ENCODE results near the gene NUDCD3. TPM values are rescaled to one million over a fixed set of nuclear protein-coding genes. Genes with fewer than 3 reads are reported as not detected.

The NUDCD3 gene
- total RNA-seq, 2 donors from 2014 or later = 20.4 to 20.8 TPM

GRCh38 chr7:44455155-44455554, 35.3 kb downstream of the NUDCD3 start:
- H3K36me3 ChIP-seq (replicated peaks in 1 of 2; ENCODE audit: insufficient read depth in 1 of 2, low read depth in 2 of 2) = no peaks in the 10 kb centered on the region
- DNase-seq (no peak), ATAC-seq (no peak)
- TF ChIP-seq CTCF (IDR thresholded peaks at IDR 0.05) = no peak
- TF ChIP-seq POLR2A (IDR thresholded peaks at IDR 0.05) = no peak
- WGBS, 2 donors = 90 to 96% methylated on average over 3 of the region's 3 CpGs
- no peaks in the 10 kb centered on the region for H3K4me1 ChIP-seq
- intact Hi-C loops (cut with DNase I) = no loop called here
- no peak overlapping the region for H3K4me3 ChIP-seq
- H3K27ac ChIP-seq = no peak overlapping the region
- no peaks in the 10 kb centered on the region for H3K27me3 ChIP-seq
- no peaks in the 10 kb centered on the region for H3K9me3 ChIP-seq

- intact Hi-C loops (cut with DNase I) = no loop called here
- DNase-seq (no peak), ATAC-seq (no peak)
- 87 to 96% methylated on average over 2 of the region's 2 CpGs for WGBS, 2 donors
- no peaks in the 10 kb centered on the region for H3K27me3 ChIP-seq
- no peak overlapping the region for H3K27ac ChIP-seq
- no peaks in the 10 kb centered on the region for H3K4me1 ChIP-seq
- H3K36me3 ChIP-seq (replicated peaks in 1 of 2; ENCODE audit: insufficient read depth in 1 of 2, low read depth in 2 of 2) = no peaks in the 10 kb centered on the region
- TF ChIP-seq CTCF (IDR thresholded peaks at IDR 0.05) (no peak), POLR2A (IDR thresholded peaks at IDR 0.05) (no peak)
- H3K9me3 ChIP-seq = no peaks in the 10 kb centered on the region
- H3K4me3 ChIP-seq = no peak overlapping the region
Measured at GRCh38 chr7:44454348-44454747, 36.1 kb downstream of the NUDCD3 start.

- H3K4me3 ChIP-seq = no peak overlapping the region
- H3K27me3 ChIP-seq = no peaks in the 10 kb centered on the region
- H3K4me1 ChIP-seq = no peaks in the 10 kb centered on the region
- 94 to 95% methylated on average over 7 of the region's 7 CpGs for WGBS, 2 donors
- intact Hi-C loops (cut with DNase I) = no loop called here
- H3K9me3 ChIP-seq = no peaks in the 10 kb centered on the region
- H3K27ac ChIP-seq = no peak overlapping the region
- H3K36me3 ChIP-seq (replicated peaks in 1 of 2; ENCODE audit: insufficient read depth in 1 of 2, low read depth in 2 of 2) = no peaks in the 10 kb centered on the region
- no peak for TF ChIP-seq CTCF (IDR thresholded peaks at IDR 0.05)
- no peak for TF ChIP-seq POLR2A (IDR thresholded peaks at IDR 0.05)
- no peak for ATAC-seq
- DNase-seq = no peak
Measured at GRCh38 chr7:44451123-44451522, 39.3 kb downstream of the NUDCD3 start.

- DNase-seq (no peak), ATAC-seq (no peak)
- H3K27ac ChIP-seq = no peak overlapping the region
- no peaks in the 10 kb centered on the region for H3K9me3 ChIP-seq
- TF ChIP-seq POLR2A (IDR thresholded peaks at IDR 0.05) (no peak), CTCF (IDR thresholded peaks at IDR 0.05) (no peak)
- intact Hi-C loops (cut with DNase I) = no loop called here
- no peak overlapping the region for H3K4me3 ChIP-seq
- H3K4me1 ChIP-seq = no peaks in the 10 kb centered on the region
- H3K27me3 ChIP-seq = no peaks in the 10 kb centered on the region
- no peaks in the 10 kb centered on the region for H3K36me3 ChIP-seq (replicated peaks in 1 of 2; ENCODE audit: insufficient read depth in 1 of 2, low read depth in 2 of 2)
- 67 to 83% methylated on average over 1 of the region's 1 CpG for WGBS, 2 donors
Measured at GRCh38 chr7:44449584-44449928, 40.9 kb downstream of the NUDCD3 start.

- Histone ChIP-seq H3K4me1 (no peaks in the 10 kb centered on the region), H3K27ac (no peak overlapping the region), H3K27me3 (no peaks in the 10 kb centered on the region), H3K4me3 (no peak overlapping the region), H3K36me3 (replicated peaks in 1 of 2; ENCODE audit: insufficient read depth in 1 of 2, low read depth in 2 of 2) (no peaks in the 10 kb centered on the region), H3K9me3 (no peaks in the 10 kb centered on the region)
- intact Hi-C loops (cut with DNase I) = no loop called here
- 65 to 66% methylated on average over 4 of the region's 4 CpGs for WGBS, 2 donors
- TF ChIP-seq POLR2A (IDR thresholded peaks at IDR 0.05) (no peak), CTCF (IDR thresholded peaks at IDR 0.05) (no peak)
- ATAC-seq (no peak), DNase-seq (no peak)
Measured at GRCh38 chr7:44448922-44449583, 41.4 kb downstream of the NUDCD3 start.
